Left colon (tissue), 2 donors: ENCODE results near the gene C2orf92. TPM values are rescaled to one million over a fixed set of nuclear protein-coding genes. Genes with fewer than 3 reads are reported as not detected.

Experiments used
- total RNA-seq, 2 donors: library from RNA; stranded (reverse); fragmentation: NEBNext Ultra II Directional; extraction: Animal tissue kit (Norgen Biotek cat#: 25700); gene quantifications; one replicate each; pipeline ENCODE4 v1.2.1, GENCODE V29; 2021
- donor health status: DM: no; HTN: no; CAD: no.
- donor health status: DM: yes; HTN: yes; CAD: no.

Gene C2orf92
- total RNA-seq, 2 donors from 2014 or later = 7.2 to 7.8 TPM

Other genes starting within 250 kb of the C2orf92 start
- 10 to 100 TPM; 22.1 to 23.5 TPM for gene ANKRD36B, start 79.8 kb upstream of the C2orf92 start, total RNA-seq
- gene COX5B, start 23.7 kb upstream of the C2orf92 start, total RNA-seq = 100 to 1,000 TPM; 626 to 674 TPM
- gene ACTR1B, start 5.7 kb upstream of the C2orf92 start, total RNA-seq = 10 to 100 TPM; 67.4 to 79.2 TPM
- 1 to 10 TPM; 2.8 to 2.9 TPM for gene ZAP70, start 43.9 kb downstream of the C2orf92 start, total RNA-seq